Keratinocyte (primary cell): ENCODE measurements around the gene CDC42EP5. TPM values are rescaled to one million over a fixed set of nuclear protein-coding genes. Genes with fewer than 3 reads are reported as not detected.

Source experiments
- DNase-seq: peaks from one replicate; pipeline ENCODE4 v3.0.0-alpha.2; 2011; ENCODE audit warnings: low read depth, missing footprints, low spot score
- FAIRE-seq: peaks from 2 replicates; lab custom pipeline; 2011; peaks lifted over from hg19 to GRCh38; lab: Jason Lieb, UNC
- H2AFZ ChIP-seq: 2 replicates; pipeline ENCODE4 v1.6.0; 2012; ENCODE audit warnings: low read length, control low read depth, inconsistent platforms; ENCODE audit not compliant: control insufficient read depth
- H3K27ac ChIP-seq: 2 replicates; pipeline ENCODE4 v1.5.1; 2011; ENCODE audit warnings: low read length; ENCODE audit not compliant: control insufficient read depth, insufficient read depth
- H3K27me3 ChIP-seq: 3 replicates; pipeline ENCODE4 v1.6.0; 2011; ENCODE audit warnings: low read length; ENCODE audit not compliant: control insufficient read depth, insufficient read depth; ENCODE audit errors: extremely low read depth
- H3K36me3 ChIP-seq, 2 experiments: 2 replicates in 1 of 2; 3 replicates in 1 of 2; pipeline ENCODE4 v1.5.1; 2011; ENCODE audit warnings: low read length in 2 of 2, mild to moderate bottlenecking in 1 of 2; ENCODE audit not compliant: control insufficient read depth in 2 of 2, insufficient read depth in 2 of 2; ENCODE audit errors: extremely low read depth in 1 of 2
- H3K4me1 ChIP-seq: 3 replicates; pipeline ENCODE4 v1.5.1; 2011; ENCODE audit warnings: low read length; ENCODE audit not compliant: control insufficient read depth, insufficient read depth; ENCODE audit errors: extremely low read depth
- H3K4me2 ChIP-seq: 3 replicates; pipeline ENCODE4 v1.6.0; 2011; ENCODE audit warnings: low read depth, low read length; ENCODE audit not compliant: control insufficient read depth, insufficient read depth; ENCODE audit errors: extremely low read depth
- H3K4me3 ChIP-seq, 3 experiments: fragments of 200-600 bp in 1 of 3; sonication (generic) in 1 of 3; 2 replicates in 2 of 3; 3 replicates in 1 of 3; pipeline ENCODE4 v1.5.1; 2011 to 2016; ENCODE audit warnings: low read length in 3 of 3, mild to moderate bottlenecking in 3 of 3, control low read depth in 2 of 3, inconsistent platforms in 1 of 3, low read depth in 1 of 3, mixed read lengths in 1 of 3, mixed run types in 1 of 3, moderate library complexity in 1 of 3; ENCODE audit not compliant: control insufficient read depth in 2 of 3, insufficient read depth in 2 of 3; ENCODE audit errors: extremely low read depth in 1 of 3
- H3K79me2 ChIP-seq: 2 replicates; pipeline ENCODE4 v1.6.0; 2012; ENCODE audit warnings: low read length; ENCODE audit not compliant: control insufficient read depth, insufficient read depth
- H3K9ac ChIP-seq: 3 replicates; pipeline ENCODE4 v1.6.0; 2011; ENCODE audit warnings: low read length; ENCODE audit not compliant: control insufficient read depth, insufficient read depth; ENCODE audit errors: extremely low read depth
- H3K9me1 ChIP-seq: 3 replicates; pipeline ENCODE4 v1.6.0; 2011; ENCODE audit warnings: low read length; ENCODE audit not compliant: control insufficient read depth, insufficient read depth; ENCODE audit errors: extremely low read depth
- H3K9me3 ChIP-seq: 2 replicates; pipeline ENCODE4 v1.5.1; 2012; ENCODE audit warnings: low read depth, low read length; ENCODE audit not compliant: control insufficient read depth
- H4K20me1 ChIP-seq: 3 replicates; pipeline ENCODE4 v1.6.0; 2011; ENCODE audit warnings: low read length; ENCODE audit not compliant: control insufficient read depth, insufficient read depth; ENCODE audit errors: extremely low read depth
- CTCF ChIP-seq, 3 experiments: IDR thresholded peaks in 1 of 3; conservative IDR thresholded peaks in 1 of 3; optimal IDR thresholded peaks in 1 of 3; 2 replicates in 2 of 3; 3 replicates in 1 of 3; pipeline versions ENCODE3 to v1.5.1; 2011; ENCODE audit warnings: low read length in 3 of 3, mild to moderate bottlenecking in 3 of 3, moderate library complexity in 2 of 3, control low read depth in 1 of 3, inconsistent platforms in 1 of 3; ENCODE audit not compliant: insufficient read depth in 2 of 3; ENCODE audit errors: extremely low read depth in 1 of 3
- EZH2 ChIP-seq: IDR thresholded peaks from one replicate; pipeline ENCODE4 v1.6.1; 2012; ENCODE audit warnings: inconsistent platforms, mild to moderate bottlenecking, low read length, moderate library complexity
- dilution Hi-C: fragments of 300-500 bp; cut with MboI; formaldehyde crosslinking; loops from one replicate; pipeline ENCODE4 v1.7.0; 2020; ENCODE audit warnings: low sequenced_read_pairs; ENCODE audit not compliant: extremely low pct_ligation_motif_present
- polyA plus RNA-seq, 5 experiments: library from polyadenylated mRNA; depleted of rRNA in 3 of 5; stranded (reverse) in 3 of 5; stranded (forward) in 1 of 5; unstranded in 1 of 5; fragments of >200 nt; gene quantifications; 1 replicate in 1 of 5; 2 replicates in 3 of 5; 3 replicates in 1 of 5; pipeline versions ENCODE4 v1.2.1 to v1.2.3, GENCODE V29; 2011 to 2012; ENCODE audit warnings: missing spikeins in 2 of 5, low read depth in 1 of 5, low replicate concordance in 1 of 5

The CDC42EP5 gene
- polyA plus RNA-seq, 1 donor (not counting 4 experiments of a cell fraction or from before 2014, with no cell fraction given): 8.6 TPM

- H3K9me3 ChIP-seq: no peaks in the 10 kb centered on the region
- H3K36me3 ChIP-seq: peaks cover 0 to 10% of the 10 kb centered on the region in 2 experiments
- DNase-seq (no peak), FAIRE-seq (no peak)
- no peaks in the 10 kb centered on the region for H3K9me1 ChIP-seq
- TF ChIP-seq CTCF (optimal IDR thresholded peaks at IDR 0.05 in 1 of 3, IDR thresholded peaks at IDR 0.05 in 1 of 3, conservative IDR thresholded peaks at IDR 0.05 in 1 of 3; ENCODE audit: extremely low read depth in 1 of 3, insufficient read depth in 2 of 3, low read length in 3 of 3) (no peak), EZH2 (no peak)
- H2AFZ ChIP-seq: no peak overlapping the region
- no peak overlapping the region for H3K27ac ChIP-seq
- no peaks in the 10 kb centered on the region for H4K20me1 ChIP-seq
- H3K79me2 ChIP-seq: peaks cover 16% of the 10 kb centered on the region
- no peaks in the 10 kb centered on the region for H3K27me3 ChIP-seq
- no peak overlapping the region for H3K9ac ChIP-seq
- peaks cover 20% of the 10 kb centered on the region for H3K4me1 ChIP-seq
- no peak overlapping the region for H3K4me2 ChIP-seq
- no peak overlapping the region for H3K4me3 ChIP-seq
- dilution Hi-C loops: no loop called here
Measured at GRCh38 chr19:54465426-54466109, 7.5 kb downstream of the CDC42EP5 start.

- Histone ChIP-seq H3K79me2 (peaks cover 19% of the 10 kb centered on the region), H3K27ac (peak overlapping the region; percentile 87), H3K9me3 (no peaks in the 10 kb centered on the region), H3K27me3 (no peaks in the 10 kb centered on the region), H3K9ac (peak overlapping the region; percentile 75), H3K4me3 (peak overlapping the region; percentile 52 to 79 (median 73)), H2AFZ (peak overlapping the region; percentile 60), H4K20me1 (peaks cover 4% of the 10 kb centered on the region), H3K36me3 (peaks cover 0 to 14% of the 10 kb centered on the region in 2 experiments), H3K4me2 (peak overlapping the region; percentile 76), H3K9me1 (no peaks in the 10 kb centered on the region), H3K4me1 (peaks cover 13% of the 10 kb centered on the region)
- FAIRE-seq (no peak), DNase-seq (no peak)
- dilution Hi-C loops: no loop called here
- no peak for TF ChIP-seq EZH2
- TF ChIP-seq CTCF (optimal IDR thresholded peaks at IDR 0.05 in 1 of 3, IDR thresholded peaks at IDR 0.05 in 1 of 3, conservative IDR thresholded peaks at IDR 0.05 in 1 of 3; ENCODE audit: extremely low read depth in 1 of 3, insufficient read depth in 2 of 3, low read length in 3 of 3): no peak
Measured at GRCh38 chr19:54464630-54465425, 8.3 kb downstream of the CDC42EP5 start.
